Central memory CD8-positive, alpha-beta T cell (primary cell): ENCODE data around the gene MARCHF3.
A peak's percentile ranks its signal among the peaks of the same experiment; 100 is the strongest.

Source experiments
- ATAC-seq: fragments of 150-1000 bp; cut with Tn5 transposase; replicated peaks from 2 replicates; pipeline ENCODE4 v1.10.0; 2022; ENCODE audit warnings: mild to moderate bottlenecking, moderate FRiP score, moderate number of reproducible peaks; ENCODE audit not compliant: poor library complexity, severe bottlenecking; ENCODE audit errors: extremely low read depth
- DNase-seq, 2 donors: peaks; one replicate each; pipeline ENCODE4 v3.0.0; 2021; ENCODE audit warnings: low spot score in 2 of 2
- H3K27ac Mint-ChIP-seq: one replicate; pipeline ENCODE4 v1.8.0; 2022; ENCODE audit warnings: low read depth, mild to moderate bottlenecking, moderate library complexity, mixed read lengths
- H3K27me3 Mint-ChIP-seq: one replicate; pipeline ENCODE4 v1.8.0; 2022; ENCODE audit warnings: mixed read lengths
- H3K36me3 Mint-ChIP-seq: one replicate; pipeline ENCODE4 v1.8.0; 2022; ENCODE audit warnings: mild to moderate bottlenecking, moderate library complexity, mixed read lengths; ENCODE audit not compliant: insufficient read depth
- H3K4me1 Mint-ChIP-seq: one replicate; pipeline ENCODE4 v1.8.0; 2022; ENCODE audit warnings: mixed read lengths
- H3K4me3 Mint-ChIP-seq: one replicate; pipeline ENCODE4 v1.8.0; 2022; ENCODE audit warnings: mild to moderate bottlenecking, moderate library complexity, mixed read lengths
- H3K9me3 Mint-ChIP-seq: one replicate; pipeline ENCODE4 v1.8.0; 2022; ENCODE audit warnings: mixed read lengths

MARCHF3 gene

GRCh38 chr5:126970517-126971017, 59.8 kb downstream of the MARCHF3 start:
- Mint-ChIP-seq H3K27ac (peak overlapping the region; percentile 46), H3K4me3 (no peak overlapping the region), H3K27me3 (no peaks in the 10 kb centered on the region), H3K4me1 (peaks cover 12% of the 10 kb centered on the region), H3K36me3 (peaks cover 1% of the 10 kb centered on the region), H3K9me3 (no peaks in the 10 kb centered on the region)
- no peak for DNase-seq
- ATAC-seq, result no peak

- H3K4me1 Mint-ChIP-seq, result peaks cover 12% of the 10 kb centered on the region
- no peak overlapping the region for H3K27ac Mint-ChIP-seq
These were observed 60.8 kb downstream of the MARCHF3 start for GRCh38 chr5:126969548-126969947.

GRCh38 chr5:126967808-126968466, 62.4 kb downstream of the MARCHF3 start:
- Mint-ChIP-seq H3K4me3 (no peak overlapping the region), H3K36me3 (peaks cover 1% of the 10 kb centered on the region), H3K27me3 (no peaks in the 10 kb centered on the region), H3K4me1 (peaks cover 8% of the 10 kb centered on the region), H3K9me3 (no peaks in the 10 kb centered on the region), H3K27ac (no peak overlapping the region)
- ATAC-seq (no peak), DNase-seq (no peak)

More at GRCh38 chr5:126969548-126969947, 60.8 kb downstream of the MARCHF3 start:
- Mint-ChIP-seq H3K4me3 (no peak overlapping the region), H3K9me3 (no peaks in the 10 kb centered on the region), H3K27me3 (no peaks in the 10 kb centered on the region), H3K36me3 (peaks cover 1% of the 10 kb centered on the region)
- DNase-seq (no peak), ATAC-seq (no peak)

GRCh38 chr5:126965487-126965886, 64.9 kb downstream of the MARCHF3 start:
- no peak for ATAC-seq
- H3K36me3 Mint-ChIP-seq, result peaks cover 1% of the 10 kb centered on the region
- no peaks in the 10 kb centered on the region for H3K4me1 Mint-ChIP-seq
- no peaks in the 10 kb centered on the region for H3K9me3 Mint-ChIP-seq
- DNase-seq, result no peak
- H3K27me3 Mint-ChIP-seq, result peaks cover 5% of the 10 kb centered on the region
- no peak overlapping the region for H3K4me3 Mint-ChIP-seq
- no peak overlapping the region for H3K27ac Mint-ChIP-seq

GRCh38 chr5:126965061-126965475, 65.3 kb downstream of the MARCHF3 start:
- Mint-ChIP-seq H3K27me3 (peaks cover 9% of the 10 kb centered on the region), H3K36me3 (peaks cover 1% of the 10 kb centered on the region), H3K27ac (no peak overlapping the region), H3K4me1 (no peaks in the 10 kb centered on the region), H3K4me3 (no peak overlapping the region), H3K9me3 (no peaks in the 10 kb centered on the region)
- DNase-seq, result no peak
- ATAC-seq, result no peak

- DNase-seq (no peak), ATAC-seq (no peak)
- Mint-ChIP-seq H3K4me1 (no peaks in the 10 kb centered on the region), H3K4me3 (no peak overlapping the region), H3K27ac (no peak overlapping the region), H3K27me3 (peaks cover 20% of the 10 kb centered on the region), H3K36me3 (no peaks in the 10 kb centered on the region), H3K9me3 (no peaks in the 10 kb centered on the region)
These were observed 66.5 kb downstream of the MARCHF3 start for GRCh38 chr5:126963822-126964375.

GRCh38 chr5:126961702-126962101, 68.7 kb downstream of the MARCHF3 start:
- DNase-seq (no peak), ATAC-seq (no peak)
- H3K9me3 Mint-ChIP-seq, result no peaks in the 10 kb centered on the region
- H3K27ac Mint-ChIP-seq, result no peak overlapping the region
- no peak overlapping the region for H3K4me3 Mint-ChIP-seq
- H3K36me3 Mint-ChIP-seq, result no peaks in the 10 kb centered on the region
- H3K4me1 Mint-ChIP-seq, result no peaks in the 10 kb centered on the region
- peaks cover 33% of the 10 kb centered on the region for H3K27me3 Mint-ChIP-seq

GRCh38 chr5:126961128-126961527, 69.2 kb downstream of the MARCHF3 start:
- H3K9me3 Mint-ChIP-seq, result no peaks in the 10 kb centered on the region
- no peak overlapping the region for H3K27ac Mint-ChIP-seq
- peaks cover 33% of the 10 kb centered on the region for H3K27me3 Mint-ChIP-seq
- ATAC-seq (no peak), DNase-seq (no peak)
- no peak overlapping the region for H3K4me3 Mint-ChIP-seq
- H3K36me3 Mint-ChIP-seq, result no peaks in the 10 kb centered on the region
- no peaks in the 10 kb centered on the region for H3K4me1 Mint-ChIP-seq

GRCh38 chr5:126959188-126959587, 71.2 kb downstream of the MARCHF3 start:
- H3K4me3 Mint-ChIP-seq, result no peak overlapping the region
- DNase-seq, result no peak
- H3K27me3 Mint-ChIP-seq, result peaks cover 33% of the 10 kb centered on the region
- no peak for ATAC-seq
- H3K36me3 Mint-ChIP-seq, result no peaks in the 10 kb centered on the region
- no peaks in the 10 kb centered on the region for H3K9me3 Mint-ChIP-seq
- no peaks in the 10 kb centered on the region for H3K4me1 Mint-ChIP-seq
- no peak overlapping the region for H3K27ac Mint-ChIP-seq

GRCh38 chr5:126956991-126957390, 73.4 kb downstream of the MARCHF3 start:
- Mint-ChIP-seq H3K4me3 (no peak overlapping the region), H3K9me3 (no peaks in the 10 kb centered on the region), H3K4me1 (no peaks in the 10 kb centered on the region), H3K27me3 (peaks cover 33% of the 10 kb centered on the region), H3K36me3 (no peaks in the 10 kb centered on the region), H3K27ac (no peak overlapping the region)
- DNase-seq (no peak), ATAC-seq (no peak)

- Mint-ChIP-seq H3K27ac (no peak overlapping the region), H3K27me3 (peaks cover 23% of the 10 kb centered on the region), H3K4me3 (no peak overlapping the region), H3K4me1 (no peaks in the 10 kb centered on the region), H3K36me3 (no peaks in the 10 kb centered on the region), H3K9me3 (no peaks in the 10 kb centered on the region)
- no peak for DNase-seq
- no peak for ATAC-seq
These were observed 75.4 kb downstream of the MARCHF3 start for GRCh38 chr5:126954981-126955380.

GRCh38 chr5:126953640-126954039, 76.7 kb downstream of the MARCHF3 start:
- Mint-ChIP-seq H3K27me3 (peaks cover 10% of the 10 kb centered on the region), H3K4me1 (no peaks in the 10 kb centered on the region), H3K27ac (no peak overlapping the region), H3K9me3 (no peaks in the 10 kb centered on the region), H3K4me3 (no peak overlapping the region), H3K36me3 (no peaks in the 10 kb centered on the region)
- DNase-seq, result no peak
- no peak for ATAC-seq

GRCh38 chr5:126949475-126949874, 80.9 kb downstream of the MARCHF3 start:
- no peaks in the 10 kb centered on the region for H3K9me3 Mint-ChIP-seq
- no peak for ATAC-seq
- no peak for DNase-seq
- no peak overlapping the region for H3K27ac Mint-ChIP-seq
- no peak overlapping the region for H3K4me3 Mint-ChIP-seq
- no peaks in the 10 kb centered on the region for H3K27me3 Mint-ChIP-seq
- no peaks in the 10 kb centered on the region for H3K4me1 Mint-ChIP-seq
- H3K36me3 Mint-ChIP-seq, result no peaks in the 10 kb centered on the region
